Mesendoderm (in vitro differentiated cells): ENCODE results near the gene NPVF.

ENCODE experiments used
- DNase-seq: peaks from one replicate; pipeline ENCODE4 v3.0.0; 2013
- H2AK5ac ChIP-seq: 2 replicates; pipeline ENCODE4 v1.6.1; 2013; ENCODE audit warnings: low read length, inconsistent platforms
- H2BK120ac ChIP-seq: 2 replicates; pipeline ENCODE4 v1.6.1; 2013; ENCODE audit warnings: low read depth, mild to moderate bottlenecking, low read length, moderate library complexity, mixed read lengths
- H2BK15ac ChIP-seq: replicated peaks from 2 replicates; pipeline ENCODE4 v1.6.1; 2013; ENCODE audit warnings: low read depth, mild to moderate bottlenecking, moderate library complexity
- H2BK5ac ChIP-seq: 2 replicates; pipeline ENCODE4 v1.6.1; 2013; ENCODE audit warnings: low read length, inconsistent platforms
- H3K18ac ChIP-seq: 2 replicates; pipeline ENCODE4 v1.6.1; 2013; ENCODE audit warnings: mild to moderate bottlenecking, low read length, mixed read lengths
- H3K23ac ChIP-seq: one replicate; pipeline ENCODE4 v1.6.1; 2013; ENCODE audit warnings: low read length
- H3K27ac ChIP-seq: 2 replicates; pipeline ENCODE4 v1.5.1; 2013; ENCODE audit warnings: low read depth, mild to moderate bottlenecking, inconsistent platforms, low read length, moderate library complexity
- H3K27me3 ChIP-seq: 2 replicates; pipeline ENCODE4 v1.6.1; 2013; ENCODE audit warnings: low read length, control low read depth, mild to moderate bottlenecking, inconsistent platforms; ENCODE audit not compliant: insufficient read depth, poor library complexity
- H3K36me3 ChIP-seq: 2 replicates; pipeline ENCODE4 v1.6.1; 2013; ENCODE audit warnings: low read length, inconsistent platforms; ENCODE audit not compliant: control insufficient read depth, insufficient read depth
- H3K4ac ChIP-seq: one replicate; pipeline ENCODE4 v1.6.1; 2013; ENCODE audit warnings: low read depth, mild to moderate bottlenecking, low read length, moderate library complexity
- H3K4me1 ChIP-seq: 2 replicates; pipeline ENCODE4 v1.6.1; 2013; ENCODE audit warnings: low read depth, low read length, inconsistent platforms; ENCODE audit not compliant: control insufficient read depth
- H3K4me2 ChIP-seq: 2 replicates; pipeline ENCODE4 v1.6.1; 2013; ENCODE audit warnings: low read length
- H3K4me3 ChIP-seq: 2 replicates; pipeline ENCODE4 v1.5.1; 2013; ENCODE audit warnings: mild to moderate bottlenecking, low read length
- H3K56ac ChIP-seq: one replicate; pipeline ENCODE4 v1.6.1; 2013; ENCODE audit warnings: low read length
- H3K79me1 ChIP-seq: 2 replicates; pipeline ENCODE4 v1.6.1; 2013; ENCODE audit warnings: low read length, inconsistent platforms
- H3K79me2 ChIP-seq: 2 replicates; pipeline ENCODE4 v1.6.1; 2013; ENCODE audit warnings: mild to moderate bottlenecking, low read length; ENCODE audit not compliant: control insufficient read depth, insufficient read depth
- H3K9ac ChIP-seq: 2 replicates; pipeline ENCODE4 v1.6.1; 2013; ENCODE audit warnings: low read length, inconsistent platforms
- H4K5ac ChIP-seq: one replicate; pipeline ENCODE4 v1.6.1; 2013; ENCODE audit warnings: low read length
- H4K8ac ChIP-seq: one replicate; pipeline ENCODE4 v1.6.1; 2013; ENCODE audit warnings: low read depth, mild to moderate bottlenecking, control low read depth, low read length, moderate library complexity
- WGBS: extraction: QIAGEN DNeasy Blood & Tissue Kit; methylation state at CpG from one replicate; pipeline ENCODE4 v1.1.7; 2013; ENCODE audit warnings: low lambda C conversion rate, missing lambda C conversion rate; ENCODE audit not compliant: insufficient coverage; ENCODE audit errors: extremely low coverage; 5-methylcytosine and 5-hydroxymethylcytosine counted together

The NPVF gene

GRCh38 chr7:25260862-25261494 is 32.7 kb upstream of the NPVF start:
- Histone ChIP-seq H4K8ac (no peak overlapping the region), H3K27me3 (no peaks in the 10 kb centered on the region), H3K79me1 (no peaks in the 10 kb centered on the region), H2BK120ac (no peak overlapping the region), H4K5ac (no peak overlapping the region), H2AK5ac (no peak overlapping the region), H3K56ac (no peak overlapping the region), H2BK15ac (no peak overlapping the region), H3K36me3 (no peaks in the 10 kb centered on the region), H3K79me2 (no peaks in the 10 kb centered on the region), H3K4ac (no peak overlapping the region), H3K4me2 (no peak overlapping the region), H3K23ac (no peak overlapping the region), H3K9ac (no peak overlapping the region), H2BK5ac (no peak overlapping the region), H3K4me1 (no peaks in the 10 kb centered on the region), H3K27ac (no peak overlapping the region), H3K18ac (no peak overlapping the region), H3K4me3 (no peak overlapping the region)
- DNase-seq: no peak
- no CpG with 5 or more reads among the region's 5 CpGs for WGBS

GRCh38 chr7:25259487-25260243 is 31.4 kb upstream of the NPVF start:
- Histone ChIP-seq H3K56ac (peak overlapping the region; percentile 49), H2BK5ac (no peak overlapping the region), H3K4ac (no peak overlapping the region), H2BK15ac (no peak overlapping the region), H2AK5ac (no peak overlapping the region), H3K18ac (no peak overlapping the region), H3K27me3 (no peaks in the 10 kb centered on the region), H3K79me1 (no peaks in the 10 kb centered on the region), H2BK120ac (no peak overlapping the region), H4K5ac (no peak overlapping the region), H3K4me1 (no peaks in the 10 kb centered on the region), H4K8ac (no peak overlapping the region), H3K27ac (no peak overlapping the region), H3K4me2 (no peak overlapping the region), H3K79me2 (no peaks in the 10 kb centered on the region), H3K23ac (no peak overlapping the region), H3K9ac (no peak overlapping the region), H3K36me3 (no peaks in the 10 kb centered on the region), H3K4me3 (no peak overlapping the region)
- no CpG with 5 or more reads among the region's 13 CpGs for WGBS
- peak; percentile 89 for DNase-seq

DNA sequence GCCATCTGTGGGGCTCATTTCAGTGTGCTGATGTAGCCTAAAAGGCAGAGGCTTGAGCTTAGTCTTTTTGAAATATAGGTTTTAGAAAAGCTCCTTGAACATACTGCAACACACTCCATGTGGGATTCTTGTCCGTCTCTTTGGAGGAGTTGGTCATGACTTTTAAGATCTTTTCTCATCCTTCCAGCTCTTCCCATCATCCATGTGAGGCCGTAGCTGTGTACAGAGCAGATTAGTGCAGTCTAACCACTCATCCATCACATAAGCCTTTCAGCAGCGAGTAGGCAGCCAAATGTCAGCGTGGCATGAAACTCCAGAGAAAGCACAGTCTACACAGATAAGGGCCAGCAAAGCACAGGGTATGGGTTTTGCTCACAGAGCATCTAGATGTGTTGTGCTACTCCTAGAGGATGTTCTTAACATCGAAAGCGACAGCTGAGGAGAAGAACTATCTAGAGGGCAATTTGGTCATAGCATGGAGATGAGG is 28.1 kb upstream of the NPVF start:
- H2AK5ac ChIP-seq: no peak overlapping the region
- no peak overlapping the region for H3K27ac ChIP-seq
- WGBS: no CpG with 5 or more reads among the region's 6 CpGs
- H3K9ac ChIP-seq: no peak overlapping the region
- no peak overlapping the region for H4K8ac ChIP-seq
- no peaks in the 10 kb centered on the region for H3K79me2 ChIP-seq
- no peak overlapping the region for H2BK120ac ChIP-seq
- H2BK5ac ChIP-seq: no peak overlapping the region
- no peak overlapping the region for H3K18ac ChIP-seq
- H3K27me3 ChIP-seq: no peaks in the 10 kb centered on the region
- no peaks in the 10 kb centered on the region for H3K4me1 ChIP-seq
- no peak for DNase-seq
- H3K4ac ChIP-seq: no peak overlapping the region
- no peaks in the 10 kb centered on the region for H3K36me3 ChIP-seq
- H2BK15ac ChIP-seq: no peak overlapping the region
- H3K4me2 ChIP-seq: no peak overlapping the region
- no peak overlapping the region for H3K4me3 ChIP-seq
- H3K23ac ChIP-seq: no peak overlapping the region
- H3K79me1 ChIP-seq: no peaks in the 10 kb centered on the region
- no peak overlapping the region for H4K5ac ChIP-seq
- no peak overlapping the region for H3K56ac ChIP-seq

DNA sequence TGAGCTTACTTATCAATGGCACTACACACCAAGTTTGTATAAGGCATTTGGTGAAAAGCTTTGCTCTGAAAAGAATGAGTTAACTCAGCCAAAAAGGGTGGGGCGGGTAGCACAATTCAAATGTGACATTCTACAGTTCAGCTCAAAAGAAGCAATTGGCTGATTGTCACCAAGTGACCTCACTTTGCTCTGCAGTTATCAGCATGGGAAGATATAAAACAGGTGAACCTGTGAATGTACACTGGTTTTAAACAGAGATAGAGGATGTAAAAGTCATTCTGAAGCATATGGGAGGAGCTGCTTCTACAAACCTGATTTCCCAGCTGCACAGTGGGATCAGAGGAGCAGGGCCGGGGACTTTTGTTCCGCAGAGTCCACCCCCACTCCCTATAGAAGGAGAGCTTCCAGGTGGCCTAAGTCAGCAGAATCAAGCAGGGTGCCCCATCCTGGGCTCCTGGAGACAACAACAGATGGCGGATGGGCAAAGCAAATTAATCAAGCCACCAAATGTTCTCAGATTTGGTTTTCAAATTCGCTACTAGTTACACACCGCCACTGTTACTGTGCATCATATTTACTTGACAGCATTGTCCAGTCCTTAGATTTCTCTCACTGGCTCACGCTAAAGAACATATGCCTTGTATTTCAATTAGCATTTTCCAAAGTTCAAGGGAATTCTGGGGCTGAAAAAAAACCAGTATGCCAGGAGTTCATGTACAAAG is 27.5 kb upstream of the NPVF start:
- Histone ChIP-seq H2AK5ac (no peak overlapping the region), H3K4ac (no peak overlapping the region), H3K79me1 (no peaks in the 10 kb centered on the region), H3K9ac (no peak overlapping the region), H3K4me3 (no peak overlapping the region), H3K18ac (no peak overlapping the region), H4K8ac (no peak overlapping the region), H3K79me2 (no peaks in the 10 kb centered on the region), H3K36me3 (no peaks in the 10 kb centered on the region), H2BK120ac (no peak overlapping the region), H4K5ac (no peak overlapping the region), H3K23ac (no peak overlapping the region), H3K4me2 (no peak overlapping the region), H3K27me3 (no peaks in the 10 kb centered on the region), H2BK5ac (no peak overlapping the region), H3K56ac (no peak overlapping the region), H3K4me1 (no peaks in the 10 kb centered on the region), H2BK15ac (no peak overlapping the region), H3K27ac (no peak overlapping the region)
- DNase-seq: no peak
- WGBS: no CpG with 5 or more reads among the region's 7 CpGs

DNA sequence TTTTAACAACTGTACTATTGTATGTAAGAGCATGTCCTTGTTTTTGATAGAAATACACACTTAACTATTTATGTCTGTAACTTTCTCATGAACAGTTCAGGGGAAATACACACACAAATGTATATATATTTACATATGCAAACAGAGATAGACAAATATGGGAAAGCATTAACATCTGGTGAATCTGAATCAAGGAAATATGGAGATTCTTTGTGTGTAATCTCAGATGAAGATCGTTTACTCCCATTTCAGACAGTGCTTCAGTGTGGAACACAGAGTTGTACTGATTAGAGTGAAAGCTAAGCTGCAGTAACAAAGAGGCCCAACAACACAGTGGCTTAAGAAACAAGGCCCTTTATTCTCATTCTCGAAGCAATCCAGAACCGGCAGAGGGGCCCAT is 26.3 kb upstream of the NPVF start:
- Histone ChIP-seq H3K18ac (no peak overlapping the region), H3K4me1 (no peaks in the 10 kb centered on the region), H2BK15ac (no peak overlapping the region), H3K79me2 (no peaks in the 10 kb centered on the region), H3K4me2 (no peak overlapping the region), H3K27me3 (no peaks in the 10 kb centered on the region), H3K27ac (no peak overlapping the region), H4K5ac (no peak overlapping the region), H2BK120ac (no peak overlapping the region), H4K8ac (no peak overlapping the region), H3K9ac (no peak overlapping the region), H3K36me3 (no peaks in the 10 kb centered on the region), H3K4me3 (no peak overlapping the region), H3K4ac (no peak overlapping the region), H3K56ac (no peak overlapping the region), H2AK5ac (no peak overlapping the region), H3K23ac (no peak overlapping the region), H2BK5ac (no peak overlapping the region), H3K79me1 (no peaks in the 10 kb centered on the region)
- DNase-seq: no peak
- WGBS: no CpG with 5 or more reads among the region's 3 CpGs
